Measurements from ENCODE around the gene KDM4B. TPM values are rescaled to one million over a fixed set of nuclear protein-coding genes. Genes with fewer than 3 reads are reported as not detected.

KDM4B gene
- total RNA-seq, 1 donor from 2014 or later: 34.1 TPM

DNA sequence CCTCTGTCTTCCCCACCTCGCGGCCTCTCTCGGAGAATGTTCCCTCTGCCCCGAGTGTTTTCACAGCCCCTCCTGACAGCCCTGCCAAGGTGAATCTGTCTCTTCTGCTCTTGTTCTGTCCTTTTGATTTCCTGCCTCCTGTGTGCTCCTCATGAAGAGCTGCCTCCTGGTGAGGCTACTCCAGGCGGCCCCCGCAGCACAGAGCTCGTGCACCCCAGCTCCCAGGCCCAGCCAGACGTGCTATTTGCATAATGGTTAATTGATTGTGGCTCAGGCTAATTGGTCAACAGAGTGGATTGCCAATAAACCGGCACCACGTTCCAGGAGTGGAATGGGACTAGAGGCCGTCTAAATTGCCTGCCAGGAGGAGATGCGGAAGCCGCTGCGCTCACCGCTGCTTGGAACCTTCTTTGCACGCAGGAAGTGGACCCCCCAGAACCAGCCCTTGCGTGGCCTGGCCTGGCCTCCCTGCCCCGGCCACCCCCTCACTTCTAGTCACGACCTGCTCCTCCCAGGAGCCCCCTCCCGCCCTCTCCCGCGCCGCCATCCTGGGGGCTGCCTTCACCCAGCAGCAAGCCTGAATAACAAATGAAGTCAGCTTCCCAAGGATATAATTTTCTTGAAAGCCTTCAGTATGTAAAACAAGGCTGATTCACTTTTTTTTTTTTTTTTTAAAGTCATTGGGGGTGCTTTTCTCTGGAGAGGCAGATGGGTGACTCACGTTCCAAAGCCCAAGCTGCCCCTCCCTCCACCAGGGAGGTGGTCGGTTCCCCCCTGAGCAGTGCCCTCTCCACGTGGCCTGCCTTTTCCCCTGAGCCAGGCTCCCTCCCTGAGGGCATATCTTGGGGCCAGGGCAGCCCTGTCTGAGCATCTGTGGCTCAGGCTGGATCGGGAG lies 144.0 kb downstream of the KDM4B start:
- H3K36me3 ChIP-seq: peaks cover 42% of the 10 kb centered on the region
- no peak for DNase-seq
- intact Hi-C loops (cut with micrococcal nuclease): no loop called here
- H3K4me3 ChIP-seq: no peak overlapping the region
- TF ChIP-seq, protein P1, sequence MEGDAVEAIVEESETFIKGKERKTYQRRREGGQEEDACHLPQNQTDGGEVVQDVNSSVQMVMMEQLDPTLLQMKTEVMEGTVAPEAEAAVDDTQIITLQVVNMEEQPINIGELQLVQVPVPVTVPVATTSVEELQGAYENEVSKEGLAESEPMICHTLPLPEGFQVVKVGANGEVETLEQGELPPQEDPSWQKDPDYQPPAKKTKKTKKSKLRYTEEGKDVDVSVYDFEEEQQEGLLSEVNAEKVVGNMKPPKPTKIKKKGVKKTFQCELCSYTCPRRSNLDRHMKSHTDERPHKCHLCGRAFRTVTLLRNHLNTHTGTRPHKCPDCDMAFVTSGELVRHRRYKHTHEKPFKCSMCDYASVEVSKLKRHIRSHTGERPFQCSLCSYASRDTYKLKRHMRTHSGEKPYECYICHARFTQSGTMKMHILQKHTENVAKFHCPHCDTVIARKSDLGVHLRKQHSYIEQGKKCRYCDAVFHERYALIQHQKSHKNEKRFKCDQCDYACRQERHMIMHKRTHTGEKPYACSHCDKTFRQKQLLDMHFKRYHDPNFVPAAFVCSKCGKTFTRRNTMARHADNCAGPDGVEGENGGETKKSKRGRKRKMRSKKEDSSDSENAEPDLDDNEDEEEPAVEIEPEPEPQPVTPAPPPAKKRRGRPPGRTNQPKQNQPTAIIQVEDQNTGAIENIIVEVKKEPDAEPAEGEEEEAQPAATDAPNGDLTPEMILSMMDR (IDR thresholded peaks at IDR 0.05; ENCODE audit: borderline replicate concordance): no peak
- H3K27ac ChIP-seq (replicated peaks): no peak overlapping the region
- H3K9me3 ChIP-seq (replicated peaks): peaks cover 5% of the 10 kb centered on the region
- H3K27me3 ChIP-seq (ENCODE audit: low read depth): no peaks in the 10 kb centered on the region
- peaks cover 29% of the 10 kb centered on the region for H3K4me1 ChIP-seq

DNA sequence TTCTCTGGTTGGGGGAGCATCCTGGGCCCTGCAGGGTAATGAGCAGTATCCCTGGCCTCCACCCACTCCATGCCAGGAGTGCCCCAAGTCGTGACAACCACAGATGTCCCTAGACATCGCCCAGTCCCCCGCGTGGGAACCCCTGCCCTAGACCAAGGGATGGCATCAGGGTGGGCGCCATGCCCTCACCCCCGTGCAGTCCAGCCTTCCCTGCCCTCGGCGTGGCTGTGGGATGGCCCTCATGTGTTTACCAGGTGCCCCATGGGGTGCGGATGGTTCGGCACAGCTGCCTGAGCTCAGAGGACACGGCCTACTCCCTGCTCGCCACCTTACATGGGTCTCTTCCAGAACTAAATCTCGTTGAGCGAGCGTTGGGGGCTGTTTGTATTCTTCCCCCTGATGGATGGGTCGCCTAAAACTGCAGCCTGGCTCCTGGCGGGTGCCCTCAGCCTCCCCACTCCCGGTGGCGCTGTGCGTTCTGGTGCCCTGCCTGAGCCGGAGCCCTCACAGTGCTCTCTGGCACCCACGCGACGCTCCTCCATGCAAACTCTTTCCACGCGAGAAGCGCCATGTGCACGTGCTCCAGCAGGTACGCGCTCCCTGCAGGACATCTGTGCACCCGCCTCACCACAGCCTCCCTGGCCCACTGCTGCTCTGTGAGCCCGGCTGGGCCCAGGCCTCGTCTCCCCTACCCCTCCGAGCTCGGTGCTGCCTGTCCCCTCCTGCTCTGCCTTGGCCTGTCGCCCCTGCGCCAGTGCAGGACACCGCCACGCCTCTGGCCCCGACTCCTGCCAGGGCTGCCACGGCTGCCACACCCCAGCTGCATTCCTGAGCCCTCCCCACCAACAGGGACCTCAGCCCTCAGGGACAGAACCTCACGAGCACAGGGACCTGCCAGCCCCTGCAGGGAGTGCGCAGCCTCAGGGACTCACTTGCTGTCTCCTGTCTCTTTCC lies 145.0 kb downstream of the KDM4B start:
- intact Hi-C loops (cut with micrococcal nuclease): no loop called here
- H3K27ac ChIP-seq (replicated peaks): peak overlapping the region; percentile 85
- TF ChIP-seq, protein P1 (IDR thresholded peaks at IDR 0.05; ENCODE audit: borderline replicate concordance): no peak
- H3K4me3 ChIP-seq: peak overlapping the region; percentile 14
- peaks cover 5% of the 10 kb centered on the region for H3K9me3 ChIP-seq (replicated peaks)
- peaks cover 24% of the 10 kb centered on the region for H3K4me1 ChIP-seq
- peak; percentile 41 for DNase-seq
- no peaks in the 10 kb centered on the region for H3K27me3 ChIP-seq (ENCODE audit: low read depth)
- H3K36me3 ChIP-seq: peaks cover 44% of the 10 kb centered on the region

DNA sequence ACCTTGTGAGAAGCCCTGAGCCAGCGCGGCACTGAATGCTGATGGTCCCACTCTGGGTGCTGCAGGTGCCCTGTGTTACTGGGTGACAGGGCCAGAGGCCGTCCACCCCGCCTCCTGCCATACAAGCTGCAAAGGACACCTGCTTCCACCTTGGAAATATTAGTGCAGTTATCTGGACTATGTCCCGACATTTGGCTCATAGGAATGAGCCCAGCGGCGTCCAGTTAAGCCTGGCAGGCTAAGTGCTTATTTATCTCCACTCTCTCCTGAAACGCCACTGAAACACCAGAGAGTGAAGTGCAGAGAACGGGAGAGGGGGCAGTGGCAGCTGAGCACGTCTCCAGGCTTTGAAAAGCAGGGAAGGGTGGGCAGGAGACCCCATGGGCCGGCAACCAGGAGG lies 145.8 kb downstream of the KDM4B start:
- Histone ChIP-seq H3K4me1 (peaks cover 24% of the 10 kb centered on the region), H3K9me3 (replicated peaks) (peaks cover 5% of the 10 kb centered on the region), H3K4me3 (peak overlapping the region; percentile 14), H3K27me3 (ENCODE audit: low read depth) (no peaks in the 10 kb centered on the region), H3K36me3 (peaks cover 47% of the 10 kb centered on the region), H3K27ac (replicated peaks) (peak overlapping the region; percentile 85)
- TF ChIP-seq, protein P1 (IDR thresholded peaks at IDR 0.05; ENCODE audit: borderline replicate concordance): no peak
- intact Hi-C loops (cut with micrococcal nuclease): no loop called here
- DNase-seq: peak; percentile 37

DNA sequence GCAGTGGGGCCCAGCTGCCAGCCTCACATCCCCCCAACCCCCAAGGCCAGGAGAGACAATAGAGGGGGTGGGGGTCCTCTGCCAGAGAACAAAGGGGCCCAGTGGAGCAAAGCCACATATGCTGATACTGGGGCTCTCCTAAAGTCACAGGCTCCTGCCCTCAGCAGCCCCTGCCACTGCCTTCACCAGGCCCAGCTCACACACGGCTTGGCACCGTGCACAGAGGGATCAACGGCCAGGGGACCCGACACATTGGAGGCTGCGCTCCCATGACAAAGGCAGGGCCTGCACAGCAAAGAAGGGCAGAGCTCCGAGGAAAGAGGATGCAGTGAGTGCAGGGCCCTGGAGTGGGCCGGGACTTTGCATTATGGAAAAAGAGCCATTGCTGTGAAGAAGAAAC lies 146.4 kb downstream of the KDM4B start:
- Histone ChIP-seq H3K4me3 (no peak overlapping the region), H3K36me3 (peaks cover 50% of the 10 kb centered on the region), H3K4me1 (peaks cover 24% of the 10 kb centered on the region), H3K9me3 (replicated peaks) (peaks cover 5% of the 10 kb centered on the region), H3K27ac (replicated peaks) (peak overlapping the region; percentile 85), H3K27me3 (ENCODE audit: low read depth) (no peaks in the 10 kb centered on the region)
- intact Hi-C loops (cut with micrococcal nuclease): no loop called here
- TF ChIP-seq, protein P1 (IDR thresholded peaks at IDR 0.05; ENCODE audit: borderline replicate concordance): no peak
- DNase-seq: no peak

DNA sequence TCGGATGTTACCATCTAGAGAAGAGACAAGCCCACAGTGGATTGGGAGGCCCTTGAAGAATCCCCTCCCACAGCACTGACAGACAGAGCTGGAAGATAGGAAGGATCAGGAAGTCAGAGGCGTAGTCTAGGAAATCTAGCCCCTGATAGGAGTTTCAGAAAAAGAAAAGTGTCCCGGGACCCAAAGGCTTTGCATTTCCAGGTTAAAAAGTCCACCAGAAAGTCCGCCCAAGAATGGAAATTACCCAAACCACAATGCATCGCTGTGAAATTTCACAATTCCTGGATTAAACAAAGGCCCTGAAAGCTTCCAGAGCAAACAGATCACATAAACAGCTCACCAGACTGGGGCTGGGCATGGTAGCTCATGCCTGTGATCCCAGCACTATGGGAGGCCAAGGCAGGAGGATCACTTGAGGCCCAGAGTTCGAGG lies 146.9 kb downstream of the KDM4B start:
- Histone ChIP-seq H3K4me1 (peaks cover 24% of the 10 kb centered on the region), H3K27ac (replicated peaks) (no peak overlapping the region), H3K9me3 (replicated peaks) (peaks cover 5% of the 10 kb centered on the region), H3K4me3 (no peak overlapping the region), H3K36me3 (peaks cover 50% of the 10 kb centered on the region), H3K27me3 (ENCODE audit: low read depth) (no peaks in the 10 kb centered on the region)
- intact Hi-C loops (cut with micrococcal nuclease): no loop called here
- no peak for DNase-seq
- TF ChIP-seq, protein P1 (IDR thresholded peaks at IDR 0.05; ENCODE audit: borderline replicate concordance): no peak

Measured in left ventricle myocardium inferior (tissue), 1 donor.